Osteoblast (primary cell): ENCODE data around the gene KHDC1L. TPM values are rescaled to one million over a fixed set of nuclear protein-coding genes. Genes with fewer than 3 reads are reported as not detected.

Experiments
- DNase-seq: peaks from one replicate; pipeline ENCODE4 v3.0.0; 2011; ENCODE audit warnings: low spot score, mixed read lengths; ENCODE audit not compliant: insufficient read length; ENCODE audit errors: missing footprints
- H2AFZ ChIP-seq: 2 replicates; pipeline ENCODE4 v1.6.0; 2011; ENCODE audit warnings: mild to moderate bottlenecking, low read length
- H3K27ac ChIP-seq: 2 replicates; pipeline ENCODE4 v1.5.1; 2011; ENCODE audit warnings: mild to moderate bottlenecking, low read depth, low read length, moderate library complexity
- H3K27me3 ChIP-seq: 2 replicates; pipeline ENCODE4 v1.6.0; 2012; ENCODE audit warnings: mild to moderate bottlenecking, control low read depth, inconsistent platforms, low read length, moderate library complexity; ENCODE audit not compliant: insufficient read depth
- H3K36me3 ChIP-seq: 2 replicates; pipeline ENCODE4 v1.5.1; 2011; ENCODE audit warnings: mild to moderate bottlenecking, low read length, control low read depth, moderate library complexity; ENCODE audit not compliant: insufficient read depth
- H3K4me1 ChIP-seq: 2 replicates; pipeline ENCODE4 v1.5.1; 2011; ENCODE audit warnings: mild to moderate bottlenecking, low read length, control low read depth, moderate library complexity; ENCODE audit not compliant: insufficient read depth
- H3K4me2 ChIP-seq: 2 replicates; pipeline ENCODE4 v1.6.0; 2011; ENCODE audit warnings: mild to moderate bottlenecking, low read length; ENCODE audit not compliant: insufficient read depth
- H3K4me3 ChIP-seq: fragments of 200-600 bp; sonication (generic); 3 replicates; pipeline ENCODE4 v1.5.1; 2012; ENCODE audit warnings: mild to moderate bottlenecking, low read length, inconsistent platforms; ENCODE audit not compliant: insufficient read depth
- H3K79me2 ChIP-seq: 2 replicates; pipeline ENCODE4 v1.6.0; 2012; ENCODE audit warnings: mild to moderate bottlenecking, low read length, control low read depth, inconsistent platforms; ENCODE audit not compliant: insufficient read depth
- H3K9me3 ChIP-seq: 2 replicates; pipeline ENCODE4 v1.5.1; 2011; ENCODE audit warnings: low read depth, low read length, control low read depth
- H4K20me1 ChIP-seq: 2 replicates; pipeline ENCODE4 v1.6.0; 2012; ENCODE audit warnings: mild to moderate bottlenecking, low read length, control low read depth; ENCODE audit not compliant: insufficient read depth
- total RNA-seq: library from RNA; depleted of rRNA; stranded (reverse); fragments of >200 nt; gene quantifications from 2 replicates; pipeline ENCODE4 v1.2.3, GENCODE V29; 2012
- TF ChIP-seq, protein P1 (sequence below): IDR thresholded peaks from 2 replicates; pipeline ENCODE4 v1.5.1; 2011; ENCODE audit warnings: mild to moderate bottlenecking, low read depth, low read length, moderate library complexity; ENCODE audit errors: extremely low read depth

Gene KHDC1L
- total RNA-seq, 1 donor = 0.72 TPM

DNA sequence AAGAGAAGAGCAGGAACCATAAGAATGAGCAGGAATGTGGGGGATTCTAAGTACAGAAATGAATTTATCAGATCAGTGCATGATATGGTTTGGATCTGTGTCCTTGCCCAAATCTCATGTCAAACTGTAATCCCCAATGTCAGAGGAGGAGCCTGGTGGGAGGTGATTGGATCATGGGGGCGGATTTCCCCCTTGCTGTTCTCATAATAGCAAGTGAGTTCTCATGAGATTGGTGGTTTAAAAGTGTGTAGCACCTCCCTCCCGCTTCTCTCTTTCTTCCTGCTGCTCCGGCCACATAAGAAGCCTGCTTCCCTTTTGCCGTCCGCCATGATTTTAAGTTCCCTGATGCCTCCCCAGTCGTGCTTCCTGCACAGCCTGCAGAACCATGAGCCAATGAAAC is 49.2 kb downstream of the KHDC1L start:
- no peaks in the 10 kb centered on the region for H3K9me3 ChIP-seq
- no peak overlapping the region for H3K4me2 ChIP-seq
- TF ChIP-seq, protein P1, sequence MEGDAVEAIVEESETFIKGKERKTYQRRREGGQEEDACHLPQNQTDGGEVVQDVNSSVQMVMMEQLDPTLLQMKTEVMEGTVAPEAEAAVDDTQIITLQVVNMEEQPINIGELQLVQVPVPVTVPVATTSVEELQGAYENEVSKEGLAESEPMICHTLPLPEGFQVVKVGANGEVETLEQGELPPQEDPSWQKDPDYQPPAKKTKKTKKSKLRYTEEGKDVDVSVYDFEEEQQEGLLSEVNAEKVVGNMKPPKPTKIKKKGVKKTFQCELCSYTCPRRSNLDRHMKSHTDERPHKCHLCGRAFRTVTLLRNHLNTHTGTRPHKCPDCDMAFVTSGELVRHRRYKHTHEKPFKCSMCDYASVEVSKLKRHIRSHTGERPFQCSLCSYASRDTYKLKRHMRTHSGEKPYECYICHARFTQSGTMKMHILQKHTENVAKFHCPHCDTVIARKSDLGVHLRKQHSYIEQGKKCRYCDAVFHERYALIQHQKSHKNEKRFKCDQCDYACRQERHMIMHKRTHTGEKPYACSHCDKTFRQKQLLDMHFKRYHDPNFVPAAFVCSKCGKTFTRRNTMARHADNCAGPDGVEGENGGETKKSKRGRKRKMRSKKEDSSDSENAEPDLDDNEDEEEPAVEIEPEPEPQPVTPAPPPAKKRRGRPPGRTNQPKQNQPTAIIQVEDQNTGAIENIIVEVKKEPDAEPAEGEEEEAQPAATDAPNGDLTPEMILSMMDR = no peak
- no peak overlapping the region for H3K27ac ChIP-seq
- H3K27me3 ChIP-seq = no peaks in the 10 kb centered on the region
- H3K79me2 ChIP-seq = no peaks in the 10 kb centered on the region
- H3K36me3 ChIP-seq = no peaks in the 10 kb centered on the region
- no peak for DNase-seq
- no peak overlapping the region for H2AFZ ChIP-seq
- no peaks in the 10 kb centered on the region for H4K20me1 ChIP-seq
- H3K4me1 ChIP-seq = peaks cover 9% of the 10 kb centered on the region
- H3K4me3 ChIP-seq = no peak overlapping the region

DNA sequence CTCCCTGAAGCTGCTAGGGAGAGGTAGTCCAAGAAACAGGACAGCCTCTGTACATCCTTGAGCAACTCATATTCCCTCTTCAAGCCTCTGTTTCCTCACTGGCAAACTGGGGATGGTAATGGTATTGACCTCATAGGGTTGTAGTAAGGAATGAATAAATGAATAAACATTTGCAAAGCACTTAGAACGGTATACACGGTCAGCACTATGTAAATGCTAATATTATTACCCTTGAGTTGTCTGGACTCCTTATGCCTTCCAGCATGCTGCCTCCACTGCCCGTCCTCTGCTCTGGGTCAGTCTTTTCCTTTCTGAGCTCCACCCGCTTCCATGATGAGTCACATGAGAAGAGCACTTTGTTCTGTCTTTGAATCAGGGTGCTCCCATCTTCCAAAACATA is 50.6 kb downstream of the KHDC1L start:
- H3K9me3 ChIP-seq = no peaks in the 10 kb centered on the region
- H3K79me2 ChIP-seq = no peaks in the 10 kb centered on the region
- H4K20me1 ChIP-seq = no peaks in the 10 kb centered on the region
- H2AFZ ChIP-seq = no peak overlapping the region
- no peak overlapping the region for H3K4me3 ChIP-seq
- H3K4me1 ChIP-seq = no peaks in the 10 kb centered on the region
- no peak for DNase-seq
- H3K36me3 ChIP-seq = no peaks in the 10 kb centered on the region
- TF ChIP-seq, protein P1 = no peak
- H3K27ac ChIP-seq = no peak overlapping the region
- H3K4me2 ChIP-seq = no peak overlapping the region
- no peaks in the 10 kb centered on the region for H3K27me3 ChIP-seq

Other genes starting within 250 kb of the KHDC1L start
- gene KHDC1, start 37.7 kb upstream of the KHDC1L start, total RNA-seq = 2.9 and 4.0 TPM in 2 replicates
- gene DPPA5, start 128.8 kb upstream of the KHDC1L start, total RNA-seq = not detected in 2 replicates
- not detected in 2 replicates for gene KHDC3L, start 137.2 kb upstream of the KHDC1L start, total RNA-seq
- gene OOEP, start 144.4 kb upstream of the KHDC1L start, total RNA-seq = 0.36 and 0.59 TPM in 2 replicates
- 5.0 and 8.7 TPM in 2 replicates for gene DDX43, start 169.3 kb upstream of the KHDC1L start, total RNA-seq
- 5.9 and 6.2 TPM in 2 replicates for gene CGAS, start 226.8 kb upstream of the KHDC1L start, total RNA-seq
- gene MTO1, start 236.2 kb upstream of the KHDC1L start, total RNA-seq = 30.9 and 40.9 TPM in 2 replicates